WTC11 (cell line): Measurements from ENCODE around the gene MCM5. TPM values are rescaled to one million over a fixed set of nuclear protein-coding genes. Genes with fewer than 3 reads are reported as not detected.
"Not testable (repeated sequence)": the region's sequence is repeated elsewhere in the genome, so short reads cannot be mapped to it uniquely, and the experiment has no call there.

Experiments used
- ATAC-seq: fragments of 200-7000 bp; cut with Tn5 transposase; 2 replicates; pipeline ENCODE4 v1.10.0; 2021; ENCODE audit warnings: mild to moderate bottlenecking, moderate library complexity
- CTCF ChIA-PET: fragments of 300-600 bp; sonication (Branson Sonifier 250); formaldehyde crosslinking; loops from one replicate; lab custom pipeline; 2021; ENCODE audit warnings: antibody characterized with exemption; lab: Charles Lee
- POLR2A ChIA-PET: fragments of 350-600 bp; sonication (Branson Sonifier 250); formaldehyde crosslinking; loops from one replicate; lab custom pipeline; 2021; ENCODE audit warnings: antibody characterized with exemption; lab: Charles Lee
- DNase-seq: peaks from one replicate; pipeline ENCODE4 v3.0.0; 2021; ENCODE audit warnings: low spot score
- H3K27ac Mint-ChIP-seq: 2 replicates; pipeline ENCODE4 v1.8.0; 2021; ENCODE audit warnings: mixed read lengths
- H3K27me3 Mint-ChIP-seq: 2 replicates; pipeline ENCODE4 v1.8.0; 2021; ENCODE audit warnings: low read depth, mild to moderate bottlenecking, moderate library complexity, mixed read lengths
- H3K36me3 Mint-ChIP-seq: 2 replicates; pipeline ENCODE4 v1.8.0; 2021; ENCODE audit warnings: mixed read lengths
- H3K4me1 Mint-ChIP-seq: 2 replicates; pipeline ENCODE4 v1.8.0; 2022; ENCODE audit warnings: mixed read lengths
- H3K4me3 Mint-ChIP-seq: 2 replicates; pipeline ENCODE4 v1.8.0; 2021; ENCODE audit warnings: mild to moderate bottlenecking, moderate library complexity, mixed read lengths
- H3K9me3 Mint-ChIP-seq: 2 replicates; pipeline ENCODE4 v1.8.0; 2021; ENCODE audit warnings: mixed read lengths
- CBFB ChIP-seq: sonication (generic); formaldehyde crosslinking; IDR thresholded peaks from 2 replicates; pipeline ENCODE4 v1.8.1; 2022; ENCODE audit warnings: mild to moderate bottlenecking, low read depth, missing genetic modification reagents
- ESRRA ChIP-seq: sonication (generic); formaldehyde crosslinking; IDR thresholded peaks from 2 replicates; pipeline ENCODE4 v1.8.1; 2022; ENCODE audit warnings: mild to moderate bottlenecking, missing genetic modification reagents, borderline replicate concordance
- FOXJ3 ChIP-seq: sonication (generic); formaldehyde crosslinking; IDR thresholded peaks from 2 replicates; pipeline ENCODE4 v1.9.0; 2021; ENCODE audit warnings: missing genetic modification reagents, mild to moderate bottlenecking, borderline replicate concordance
- NFYB ChIP-seq: sonication (generic); formaldehyde crosslinking; conservative IDR thresholded peaks from 2 replicates; pipeline ENCODE4 v1.8.0; 2022; ENCODE audit warnings: low read depth, missing genetic modification reagents
- SMAD4 ChIP-seq: sonication (generic); formaldehyde crosslinking; IDR thresholded peaks from 2 replicates; pipeline ENCODE4 v1.8.0; 2022; ENCODE audit warnings: mild to moderate bottlenecking, missing genetic modification reagents
- ZNF423 ChIP-seq: fragments of 250-450 bp; sonication (Bioruptor Pico); IDR thresholded peaks from 2 replicates; pipeline ENCODE4 v2.1.2; 2022; ENCODE audit warnings: mild to moderate bottlenecking, moderate library complexity
- total RNA-seq: library from RNA; stranded (reverse); gene quantifications from 3 replicates; pipeline ENCODE4 v1.2.3, GENCODE V29; 2021
- TF ChIP-seq, protein P1 (sequence below): fragments of 250-450 bp; sonication (Bioruptor Pico); conservative IDR thresholded peaks from 2 replicates; pipeline ENCODE4 v1.9.0; 2021; ENCODE audit warnings: mild to moderate bottlenecking
- TF ChIP-seq, protein P2 (sequence below): sonication (generic); formaldehyde crosslinking; IDR thresholded peaks from 2 replicates; pipeline ENCODE4 v1.8.0; 2023; ENCODE audit warnings: missing genetic modification reagents, mild to moderate bottlenecking, borderline replicate concordance
- TF ChIP-seq, protein P3 (sequence below): sonication (generic); formaldehyde crosslinking; conservative IDR thresholded peaks from 2 replicates; pipeline ENCODE4 v1.8.1; 2022; ENCODE audit warnings: mild to moderate bottlenecking, missing genetic modification reagents
- TF ChIP-seq, protein P4 (sequence below): sonication (generic); formaldehyde crosslinking; IDR thresholded peaks from 2 replicates; pipeline ENCODE4 v1.8.1; 2023; ENCODE audit warnings: mild to moderate bottlenecking, missing genetic modification reagents

MCM5 gene
- total RNA-seq, 1 experiment from 2014 or later: 261 TPM

DNA sequence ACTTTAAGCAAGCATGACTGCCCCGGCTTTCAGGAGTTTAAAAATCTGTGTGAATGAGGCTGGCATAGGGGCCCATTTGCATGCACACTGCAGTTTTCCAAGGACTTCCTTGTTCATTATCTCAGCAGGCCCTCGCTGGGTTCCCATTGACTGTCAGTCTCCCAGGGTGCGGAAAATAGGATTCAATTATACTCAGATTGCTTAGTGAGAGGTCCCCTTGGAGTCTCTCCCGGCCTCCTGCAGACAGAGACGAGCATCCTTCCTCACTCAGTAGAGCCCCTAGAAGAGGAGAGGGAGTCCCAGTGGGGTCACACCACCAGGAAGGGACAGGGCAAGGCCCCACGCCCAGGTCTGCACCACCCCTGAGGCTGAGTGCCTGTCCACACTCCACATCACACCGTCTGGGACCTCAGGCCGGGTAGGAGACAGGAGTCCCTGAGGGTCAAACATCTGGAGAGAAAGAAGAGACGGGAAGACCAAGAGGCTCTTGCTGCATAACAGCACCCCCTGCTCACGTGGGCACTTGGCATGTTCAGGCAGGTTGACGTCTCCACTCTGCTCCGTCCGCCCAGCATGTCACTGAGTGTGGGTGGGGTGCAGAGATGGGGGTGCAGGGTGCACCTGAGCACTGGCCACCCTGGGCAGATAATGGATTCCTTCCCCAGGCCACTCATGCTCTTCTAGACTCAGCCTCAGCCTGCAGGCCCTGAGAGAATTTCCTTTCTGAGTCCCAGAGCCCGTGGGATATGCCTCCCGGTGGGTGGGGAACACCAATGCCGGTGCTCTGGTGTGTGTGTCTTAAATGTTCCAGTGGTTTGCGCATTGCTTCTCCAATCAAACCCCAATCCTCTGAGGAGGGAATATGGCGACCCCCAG lies 58.8 kb downstream of the MCM5 start:
- no peak; the same call in 1 of the 2 replicates for ATAC-seq
- no peak overlapping the region for H3K4me3 Mint-ChIP-seq
- peaks cover 13% of the 10 kb centered on the region for H3K4me1 Mint-ChIP-seq
- H3K36me3 Mint-ChIP-seq: peaks cover 5% of the 10 kb centered on the region
- H3K27me3 Mint-ChIP-seq: no peaks in the 10 kb centered on the region; the same call in 1 of the 2 replicates
- CTCF ChIA-PET: interaction anchor here (1.0 kb wide), 1 partner anchor 225 kb away, joined by 3 read pairs; no protein-coding TSS in a partner anchor
- peaks cover 5% of the 10 kb centered on the region for H3K9me3 Mint-ChIP-seq
- TF ChIP-seq NFYB (CRISPR knock-in tag) (no peak), ZNF423 (CRISPR knock-in tag) (peak; percentile 61)
- TF ChIP-seq, protein P1, sequence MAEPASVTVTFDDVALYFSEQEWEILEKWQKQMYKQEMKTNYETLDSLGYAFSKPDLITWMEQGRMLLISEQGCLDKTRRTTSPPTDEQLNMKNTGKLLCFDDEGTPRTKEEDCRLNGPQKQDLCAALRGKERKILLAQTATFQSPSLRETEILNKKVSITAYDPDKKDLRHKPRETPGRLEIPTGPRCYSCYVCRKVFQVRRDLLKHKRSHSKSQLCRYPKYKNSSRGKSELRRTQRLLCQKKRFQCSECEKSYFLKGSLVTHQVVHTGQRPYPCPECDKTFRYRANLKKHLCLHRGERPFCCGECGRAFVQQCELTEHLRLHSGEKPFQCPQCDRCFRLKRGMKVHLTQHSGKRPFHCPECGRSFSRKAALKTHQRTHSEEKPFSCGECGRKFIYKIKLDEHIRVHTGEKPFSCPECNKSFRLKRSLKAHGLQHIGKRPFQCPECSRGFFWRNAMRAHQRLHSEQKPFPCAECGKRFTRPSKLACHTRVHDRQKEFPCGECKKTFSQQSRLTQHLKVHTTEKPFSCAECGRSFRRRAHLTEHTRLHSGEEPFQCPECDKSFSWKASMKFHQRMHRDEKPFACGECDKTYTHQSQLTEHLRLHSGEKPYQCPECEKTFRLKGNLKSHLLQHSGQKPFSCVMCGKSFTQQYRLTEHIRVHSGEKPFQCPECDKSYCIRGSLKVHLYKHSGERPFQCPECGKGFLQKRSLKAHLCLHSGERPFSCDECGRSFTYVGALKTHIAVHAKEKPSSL: no peak
- H3K27ac Mint-ChIP-seq: peak overlapping the region; percentile 85
- POLR2A ChIA-PET: no interaction called here
- DNase-seq: no peak

DNA sequence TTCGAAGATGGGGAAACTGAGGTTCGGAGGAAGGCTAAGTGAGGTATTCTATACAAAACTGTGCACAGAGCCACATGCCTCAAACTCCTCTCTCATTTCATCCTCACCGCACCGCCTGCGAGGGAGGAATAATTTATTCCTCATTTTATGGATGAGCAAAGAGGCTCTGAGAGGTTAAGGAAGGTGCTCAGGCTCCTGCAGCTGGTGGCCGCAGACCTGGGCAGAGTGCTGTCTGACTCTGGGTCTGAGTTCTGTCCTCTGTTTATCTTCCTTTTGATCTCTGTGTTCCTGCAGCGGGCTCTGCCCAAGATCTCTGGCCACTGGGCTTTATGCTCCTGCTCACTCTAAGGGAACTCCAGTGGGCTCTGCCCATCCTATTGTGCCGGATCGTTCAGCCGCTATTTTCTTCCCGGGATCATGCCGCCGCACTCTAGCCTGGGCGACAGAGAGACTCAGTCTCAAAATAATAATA lies 59.5 kb downstream of the MCM5 start:
- no peaks in the 10 kb centered on the region; the same call in 1 of the 2 replicates for H3K27me3 Mint-ChIP-seq
- DNase-seq (no peak), ATAC-seq (no peak)
- peaks cover 13% of the 10 kb centered on the region for H3K4me1 Mint-ChIP-seq
- H3K9me3 Mint-ChIP-seq: peaks cover 6% of the 10 kb centered on the region
- POLR2A ChIA-PET: no interaction called here
- TF ChIP-seq SMAD4 (CRISPR knock-in tag) (no peak), ESRRA (CRISPR knock-in tag) (no peak), FOXJ3 (CRISPR knock-in tag) (no peak), CBFB (no peak)
- TF ChIP-seq, protein P2, sequence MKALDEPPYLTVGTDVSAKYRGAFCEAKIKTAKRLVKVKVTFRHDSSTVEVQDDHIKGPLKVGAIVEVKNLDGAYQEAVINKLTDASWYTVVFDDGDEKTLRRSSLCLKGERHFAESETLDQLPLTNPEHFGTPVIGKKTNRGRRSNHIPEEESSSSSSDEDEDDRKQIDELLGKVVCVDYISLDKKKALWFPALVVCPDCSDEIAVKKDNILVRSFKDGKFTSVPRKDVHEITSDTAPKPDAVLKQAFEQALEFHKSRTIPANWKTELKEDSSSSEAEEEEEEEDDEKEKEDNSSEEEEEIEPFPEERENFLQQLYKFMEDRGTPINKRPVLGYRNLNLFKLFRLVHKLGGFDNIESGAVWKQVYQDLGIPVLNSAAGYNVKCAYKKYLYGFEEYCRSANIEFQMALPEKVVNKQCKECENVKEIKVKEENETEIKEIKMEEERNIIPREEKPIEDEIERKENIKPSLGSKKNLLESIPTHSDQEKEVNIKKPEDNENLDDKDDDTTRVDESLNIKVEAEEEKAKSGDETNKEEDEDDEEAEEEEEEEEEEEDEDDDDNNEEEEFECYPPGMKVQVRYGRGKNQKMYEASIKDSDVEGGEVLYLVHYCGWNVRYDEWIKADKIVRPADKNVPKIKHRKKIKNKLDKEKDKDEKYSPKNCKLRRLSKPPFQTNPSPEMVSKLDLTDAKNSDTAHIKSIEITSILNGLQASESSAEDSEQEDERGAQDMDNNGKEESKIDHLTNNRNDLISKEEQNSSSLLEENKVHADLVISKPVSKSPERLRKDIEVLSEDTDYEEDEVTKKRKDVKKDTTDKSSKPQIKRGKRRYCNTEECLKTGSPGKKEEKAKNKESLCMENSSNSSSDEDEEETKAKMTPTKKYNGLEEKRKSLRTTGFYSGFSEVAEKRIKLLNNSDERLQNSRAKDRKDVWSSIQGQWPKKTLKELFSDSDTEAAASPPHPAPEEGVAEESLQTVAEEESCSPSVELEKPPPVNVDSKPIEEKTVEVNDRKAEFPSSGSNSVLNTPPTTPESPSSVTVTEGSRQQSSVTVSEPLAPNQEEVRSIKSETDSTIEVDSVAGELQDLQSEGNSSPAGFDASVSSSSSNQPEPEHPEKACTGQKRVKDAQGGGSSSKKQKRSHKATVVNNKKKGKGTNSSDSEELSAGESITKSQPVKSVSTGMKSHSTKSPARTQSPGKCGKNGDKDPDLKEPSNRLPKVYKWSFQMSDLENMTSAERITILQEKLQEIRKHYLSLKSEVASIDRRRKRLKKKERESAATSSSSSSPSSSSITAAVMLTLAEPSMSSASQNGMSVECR (CRISPR knock-in tag): no peak
- TF ChIP-seq, protein P3, sequence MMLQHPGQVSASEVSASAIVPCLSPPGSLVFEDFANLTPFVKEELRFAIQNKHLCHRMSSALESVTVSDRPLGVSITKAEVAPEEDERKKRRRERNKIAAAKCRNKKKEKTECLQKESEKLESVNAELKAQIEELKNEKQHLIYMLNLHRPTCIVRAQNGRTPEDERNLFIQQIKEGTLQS (CRISPR knock-in tag): no peak
- TF ChIP-seq, protein P4, sequence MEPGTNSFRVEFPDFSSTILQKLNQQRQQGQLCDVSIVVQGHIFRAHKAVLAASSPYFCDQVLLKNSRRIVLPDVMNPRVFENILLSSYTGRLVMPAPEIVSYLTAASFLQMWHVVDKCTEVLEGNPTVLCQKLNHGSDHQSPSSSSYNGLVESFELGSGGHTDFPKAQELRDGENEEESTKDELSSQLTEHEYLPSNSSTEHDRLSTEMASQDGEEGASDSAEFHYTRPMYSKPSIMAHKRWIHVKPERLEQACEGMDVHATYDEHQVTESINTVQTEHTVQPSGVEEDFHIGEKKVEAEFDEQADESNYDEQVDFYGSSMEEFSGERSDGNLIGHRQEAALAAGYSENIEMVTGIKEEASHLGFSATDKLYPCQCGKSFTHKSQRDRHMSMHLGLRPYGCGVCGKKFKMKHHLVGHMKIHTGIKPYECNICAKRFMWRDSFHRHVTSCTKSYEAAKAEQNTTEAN (CRISPR knock-in tag): no peak
- TF ChIP-seq, protein P1: no peak
- CTCF ChIA-PET: no interaction called here
- no peak overlapping the region for H3K4me3 Mint-ChIP-seq
- H3K27ac Mint-ChIP-seq: peak overlapping the region; percentile 68; the same call in 1 of the 2 replicates
- peaks cover 7% of the 10 kb centered on the region for H3K36me3 Mint-ChIP-seq

DNA sequence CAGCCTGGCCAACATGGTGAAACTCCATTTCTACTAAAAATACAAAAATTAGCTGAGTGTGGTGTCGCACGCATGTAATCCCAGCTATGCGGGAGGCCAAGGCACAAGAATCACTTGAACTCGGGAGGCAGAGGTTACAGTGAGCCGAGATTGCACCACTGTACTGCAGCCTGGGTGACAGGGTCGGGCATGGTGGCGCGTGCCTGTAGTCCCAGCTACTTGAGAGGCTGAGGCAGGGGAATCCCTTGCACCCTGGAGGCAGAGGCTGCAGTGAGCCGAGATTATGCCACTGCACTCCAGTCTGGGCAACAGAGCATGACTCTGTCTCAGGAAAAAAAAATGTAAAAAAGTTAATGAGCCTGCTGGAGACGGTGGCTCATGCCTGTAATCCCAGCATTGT lies 60.0 kb downstream of the MCM5 start:
- H3K4me3 Mint-ChIP-seq, H3K27ac Mint-ChIP-seq, H3K36me3 Mint-ChIP-seq, ATAC-seq, POLR2A ChIA-PET, CTCF ChIA-PET, DNase-seq, H3K9me3 Mint-ChIP-seq, H3K27me3 Mint-ChIP-seq: not testable (repeated sequence)
- H3K4me1 Mint-ChIP-seq: peaks cover 13% of the 10 kb centered on the region
